Measurements from ENCODE around the gene CYTL1.

CYTL1 gene

GRCh38 chr4:4968161-4968725 lies 51.0 kb downstream of the CYTL1 start:
- DNase-seq (ENCODE audit: low read depth, low spot score), result no peak

Measured in ELF-1 (cell line).